GM19372 (cell line): Measurements from ENCODE around the gene NRXN2.

Experiments
- ATAC-seq: cut with Tn5 transposase; IDR thresholded peaks from one replicate; pipeline ENCODE4 v1.9.1; 2021; ENCODE audit warnings: mild to moderate bottlenecking, low read depth, moderate library complexity; ENCODE audit not compliant: unreplicated experiment

NRXN2 gene

GRCh38 chr11:64560139-64560771, 162.7 kb downstream of the NRXN2 start:
- no peak for ATAC-seq

DNA sequence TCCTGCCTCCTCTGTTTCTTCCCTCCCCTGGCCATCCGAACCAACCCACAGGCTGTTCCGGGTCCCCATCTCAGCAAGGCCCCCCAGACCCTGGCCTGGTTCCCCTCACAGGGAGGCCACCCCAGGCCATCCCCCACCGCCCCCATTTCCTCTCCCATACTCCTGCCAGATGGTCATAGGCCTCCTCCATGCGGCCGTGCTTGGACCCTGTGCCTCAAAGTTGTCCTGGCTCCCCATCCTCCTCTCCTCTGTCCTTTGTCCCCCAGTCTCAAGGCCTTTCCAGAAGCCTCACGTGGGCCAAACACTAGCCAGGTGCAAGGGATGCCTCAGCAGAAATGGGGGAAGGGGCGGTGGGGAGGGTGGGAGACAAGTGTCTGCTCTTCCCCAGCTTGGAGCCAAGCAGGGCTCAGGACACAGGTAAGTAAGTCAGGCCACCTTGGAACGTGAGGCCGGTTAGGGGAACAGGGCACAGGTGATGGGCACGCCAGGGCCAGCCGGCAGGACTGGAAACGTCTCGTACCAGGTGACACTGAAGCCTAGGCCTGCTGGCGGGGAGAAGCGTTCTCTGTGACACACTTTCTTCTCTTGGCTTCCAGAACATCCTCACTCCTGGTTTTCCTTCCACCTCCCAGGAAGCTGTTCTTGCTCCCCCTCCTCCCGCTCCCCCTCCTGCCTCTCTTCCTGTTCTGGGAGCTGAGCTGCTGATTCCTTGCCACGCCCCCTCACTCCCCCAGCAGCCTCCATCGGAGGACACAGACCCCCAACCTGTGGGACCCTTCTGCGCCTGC, 163.5 kb downstream of the NRXN2 start:
- ATAC-seq: no peak

GRCh38 chr11:64558869-64559268, 164.1 kb downstream of the NRXN2 start:
- no peak for ATAC-seq

- ATAC-seq: no peak
Observed at GRCh38 chr11:64558065-64558745, 164.8 kb downstream of the NRXN2 start.

DNA sequence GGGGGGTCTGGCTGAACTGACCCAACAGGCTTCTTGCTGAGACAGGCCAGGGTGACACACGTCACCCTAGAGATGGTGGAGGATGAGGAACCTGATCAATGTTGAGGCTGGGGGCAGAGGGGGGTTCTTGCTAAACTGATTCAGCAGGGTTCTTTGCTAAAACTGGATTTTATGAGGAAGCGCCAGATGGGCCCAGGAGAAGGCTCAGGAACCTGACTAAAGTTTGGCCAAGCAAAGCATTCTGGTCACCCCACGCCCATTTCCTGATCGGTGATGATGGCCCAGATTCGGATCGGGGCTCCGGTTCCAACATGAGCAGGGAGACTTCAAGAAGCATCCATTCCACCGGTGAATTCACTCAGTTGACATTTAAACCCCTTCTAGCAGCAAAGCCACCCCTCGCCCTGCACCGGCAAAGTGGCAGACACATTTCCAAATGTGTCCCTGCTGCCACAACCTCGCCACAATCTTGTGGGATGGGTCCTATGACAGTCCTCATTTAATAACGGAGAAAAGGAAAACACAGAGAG, 166.2 kb downstream of the NRXN2 start:
- no peak for ATAC-seq
